Pons (tissue), 1 donor: ENCODE measurements around the gene LCMT1.
"Not testable (repeated sequence)": the region's sequence is repeated elsewhere in the genome, so short reads cannot be mapped to it uniquely, and the experiment has no call there.

Experiments used
- DNase-seq: peaks from one replicate; pipeline ENCODE4 v3.0.0-alpha.2; 2016; ENCODE audit warnings: low spot score

LCMT1 gene

GRCh38 chr16:25143928-25144327, 32.4 kb downstream of the LCMT1 start:
- DNase-seq = no peak

DNA sequence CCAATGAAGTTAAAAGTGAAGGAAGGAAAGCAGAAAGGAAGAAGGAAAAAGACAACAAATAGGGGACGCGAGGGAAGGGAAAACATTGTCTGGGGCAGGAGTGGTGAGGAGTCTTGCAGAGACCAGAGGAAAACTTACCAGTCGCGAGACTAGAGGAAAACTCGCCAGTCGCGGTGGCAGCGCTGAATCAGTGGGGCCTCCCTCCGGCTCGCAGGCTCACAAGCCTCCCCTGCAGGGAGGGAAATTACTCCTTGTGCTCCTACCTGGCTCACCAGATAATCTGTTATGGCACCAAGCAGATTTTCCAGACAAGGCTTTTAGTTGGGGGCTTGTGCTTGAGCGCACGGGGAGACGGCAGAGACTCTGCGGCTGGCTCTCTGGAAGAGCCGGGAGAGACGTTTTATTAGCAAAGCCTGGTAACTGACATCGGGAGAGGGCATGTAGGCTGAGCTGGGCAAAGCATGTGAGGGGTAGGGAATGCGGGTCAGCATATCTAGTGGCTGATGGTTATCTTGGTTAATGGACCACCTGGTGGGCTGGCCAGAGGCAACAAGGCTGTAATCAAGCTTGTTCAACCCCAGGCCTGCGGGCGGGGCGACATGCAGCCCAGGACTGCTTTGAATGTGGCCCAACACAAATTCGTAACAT, 37.1 kb downstream of the LCMT1 start:
- DNase-seq = no peak

DNA sequence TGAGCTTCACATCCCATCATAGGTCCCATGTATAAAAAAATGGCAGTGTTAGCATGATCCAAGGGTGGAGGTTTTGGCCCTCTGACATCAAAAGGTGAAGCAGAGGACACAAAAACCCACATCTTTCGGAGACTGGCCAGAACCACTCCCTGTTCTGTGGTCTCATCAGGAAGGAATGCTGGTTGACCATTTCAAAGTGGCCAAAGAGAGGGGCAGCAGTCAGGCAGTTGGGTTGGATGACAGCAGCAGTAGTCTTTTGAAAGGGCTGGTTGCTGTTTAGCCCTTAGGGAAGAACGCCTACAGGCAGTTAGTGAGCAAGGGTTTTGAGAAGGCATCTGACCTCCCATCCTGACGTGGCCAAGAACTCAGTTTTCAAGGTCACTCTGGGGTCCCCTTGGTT, 40.5 kb downstream of the LCMT1 start:
- DNase-seq = no peak

GRCh38 chr16:25155553-25156460, 44.3 kb downstream of the LCMT1 start:
- DNase-seq = no peak

DNA sequence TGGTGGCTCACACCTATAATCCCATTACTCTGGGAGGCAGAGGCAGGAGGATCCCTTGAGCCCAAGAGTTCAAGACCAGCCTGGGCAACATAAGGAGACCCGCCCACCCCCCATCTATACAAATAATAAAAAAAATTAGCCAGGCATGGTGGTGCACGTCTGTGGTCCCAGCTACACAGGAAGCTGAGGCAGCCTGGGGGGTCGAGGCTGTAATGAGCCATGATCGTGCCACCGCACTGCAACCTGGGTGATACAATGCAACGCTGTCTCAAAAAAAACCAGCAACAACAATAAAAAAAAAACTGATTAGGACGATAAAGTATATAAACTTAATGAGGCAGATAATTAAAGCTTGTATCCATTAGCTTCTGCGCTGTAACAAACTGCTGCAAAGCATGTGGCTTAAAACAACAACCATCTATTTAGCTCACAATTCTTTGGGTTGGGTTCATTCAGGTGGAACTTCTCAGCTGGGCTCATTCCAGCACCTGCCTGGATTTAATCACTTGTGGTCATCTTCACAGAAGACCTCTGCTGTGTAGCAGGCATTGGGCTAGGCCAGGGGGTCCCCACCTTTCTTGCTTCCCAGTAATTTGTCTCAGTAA, 45.8 kb downstream of the LCMT1 start:
- no peak for DNase-seq

GRCh38 chr16:25158401-25158800, 46.9 kb downstream of the LCMT1 start:
- no peak for DNase-seq

- no peak for DNase-seq
Observed at GRCh38 chr16:25161753-25162367, 50.3 kb downstream of the LCMT1 start.

DNA sequence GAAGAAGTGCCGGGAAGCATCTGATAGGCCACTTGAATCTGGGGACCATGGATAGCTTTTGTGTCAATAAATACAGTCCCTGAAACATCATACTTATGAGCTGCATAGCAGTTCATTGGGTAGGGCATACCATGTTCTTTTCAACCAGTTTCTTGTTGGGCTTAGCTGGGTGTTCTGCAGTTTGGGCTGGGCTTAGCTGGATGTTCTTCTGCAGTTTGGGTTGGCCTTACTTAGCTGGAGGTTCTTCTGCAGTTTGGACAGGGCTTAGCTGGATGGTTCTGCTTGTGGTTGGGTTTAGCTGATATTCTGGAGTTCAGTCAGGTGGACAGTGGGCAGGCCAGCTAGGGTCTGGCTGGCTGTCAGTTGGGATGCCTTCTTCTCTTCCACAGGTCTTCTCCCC, 52.1 kb downstream of the LCMT1 start:
- DNase-seq = no peak

DNA sequence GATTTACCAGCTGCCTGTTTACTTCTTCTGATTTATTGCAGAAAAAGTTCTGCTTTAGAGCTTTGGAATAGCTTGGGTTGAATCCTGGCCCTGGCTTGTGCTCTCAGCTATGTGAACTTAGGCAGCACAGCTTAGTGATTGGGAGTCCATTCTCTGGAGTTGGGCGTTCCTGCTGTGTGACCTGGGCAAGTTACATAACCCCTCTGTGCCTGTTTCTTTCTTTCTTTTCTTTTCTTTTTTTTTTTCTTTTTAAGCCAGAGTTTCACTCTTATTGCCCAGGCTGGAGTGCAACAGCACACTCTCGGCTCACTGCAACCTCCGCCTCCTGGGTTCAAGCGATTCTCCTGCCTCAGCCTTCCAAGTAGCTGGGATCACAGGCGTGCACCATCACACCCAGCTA, 53.7 kb downstream of the LCMT1 start:
- DNase-seq = no peak

- not testable (repeated sequence) for DNase-seq
Observed at GRCh38 chr16:25167920-25168319, 56.4 kb downstream of the LCMT1 start.

DNA sequence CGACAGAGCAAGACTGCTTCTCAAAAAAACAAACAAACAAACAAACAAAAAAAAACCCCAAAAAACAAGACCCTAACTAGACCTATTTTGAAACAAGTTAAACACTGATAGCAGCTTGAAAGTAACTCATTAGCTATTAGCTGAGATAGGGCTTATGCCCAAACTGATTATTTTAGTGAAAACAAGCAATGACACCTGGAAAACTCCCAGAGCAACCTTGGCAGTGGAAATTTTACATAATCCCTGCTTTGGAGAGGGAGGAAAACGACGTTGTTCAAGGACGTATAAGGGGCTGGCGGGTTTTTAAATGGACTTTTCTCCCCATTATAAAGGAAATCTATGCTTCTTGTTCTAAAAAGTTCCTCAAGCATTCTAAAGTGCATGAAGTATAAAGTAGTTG, 59.8 kb downstream of the LCMT1 start:
- no peak for DNase-seq

DNA sequence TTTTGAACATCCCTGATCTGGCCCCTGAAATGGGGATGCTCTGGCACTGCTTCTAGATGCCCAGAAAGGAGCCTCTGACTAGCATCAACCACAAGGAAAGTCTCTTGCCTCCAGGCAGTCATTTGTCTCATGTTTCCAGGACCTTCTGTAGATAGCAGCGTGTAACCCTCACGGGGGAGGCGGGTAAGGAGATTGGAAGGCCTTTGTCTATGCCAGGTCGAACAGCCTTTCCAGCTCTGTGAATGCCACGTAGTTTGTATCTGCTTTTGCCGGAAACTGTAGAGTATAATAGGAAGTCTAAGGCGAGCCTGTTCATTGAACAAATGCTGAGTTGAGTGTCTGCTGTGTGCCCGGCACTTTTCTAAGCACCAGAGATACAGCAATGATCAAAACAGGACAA, 61.3 kb downstream of the LCMT1 start:
- DNase-seq = no peak

DNA sequence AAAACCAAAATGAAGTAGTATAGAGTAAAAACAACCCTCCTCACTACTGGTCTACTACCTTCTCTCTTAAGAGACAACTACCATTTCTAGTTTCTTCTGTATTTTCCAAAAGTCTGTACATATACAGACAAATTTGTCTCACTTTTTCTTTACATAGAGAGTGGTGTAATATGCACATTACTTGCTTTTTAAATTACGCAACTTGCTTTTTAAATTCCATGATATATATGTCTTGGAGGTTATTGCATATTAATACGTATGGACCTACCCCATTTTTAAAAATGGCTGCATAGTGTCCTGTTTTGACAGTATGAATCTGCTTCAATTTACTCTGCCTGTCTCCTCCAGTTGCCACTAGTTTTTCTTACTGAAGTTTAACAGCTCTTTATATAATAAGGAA, 62.7 kb downstream of the LCMT1 start:
- no peak for DNase-seq

DNA sequence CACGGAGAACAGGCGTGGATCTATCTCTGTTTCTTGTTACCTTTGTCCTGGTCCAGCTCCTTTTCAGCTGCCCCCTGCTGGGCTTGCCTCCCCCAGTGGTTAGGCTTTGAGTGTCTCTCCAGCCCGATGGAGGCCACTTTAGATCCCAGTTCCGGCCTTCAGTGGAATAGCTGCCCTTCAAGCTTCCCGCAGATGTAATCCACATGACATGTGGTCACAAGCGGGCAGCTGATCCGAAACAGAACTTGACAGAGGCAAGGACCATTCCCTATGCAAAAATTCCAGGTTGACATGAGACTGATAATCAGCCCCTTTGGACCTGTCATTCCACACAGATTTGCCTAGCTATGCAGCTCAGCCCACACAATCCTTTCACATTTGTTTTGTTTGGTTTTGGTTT, 64.6 kb downstream of the LCMT1 start:
- no peak for DNase-seq

- DNase-seq = no peak
Observed at GRCh38 chr16:25177512-25177830, 65.9 kb downstream of the LCMT1 start.

DNA sequence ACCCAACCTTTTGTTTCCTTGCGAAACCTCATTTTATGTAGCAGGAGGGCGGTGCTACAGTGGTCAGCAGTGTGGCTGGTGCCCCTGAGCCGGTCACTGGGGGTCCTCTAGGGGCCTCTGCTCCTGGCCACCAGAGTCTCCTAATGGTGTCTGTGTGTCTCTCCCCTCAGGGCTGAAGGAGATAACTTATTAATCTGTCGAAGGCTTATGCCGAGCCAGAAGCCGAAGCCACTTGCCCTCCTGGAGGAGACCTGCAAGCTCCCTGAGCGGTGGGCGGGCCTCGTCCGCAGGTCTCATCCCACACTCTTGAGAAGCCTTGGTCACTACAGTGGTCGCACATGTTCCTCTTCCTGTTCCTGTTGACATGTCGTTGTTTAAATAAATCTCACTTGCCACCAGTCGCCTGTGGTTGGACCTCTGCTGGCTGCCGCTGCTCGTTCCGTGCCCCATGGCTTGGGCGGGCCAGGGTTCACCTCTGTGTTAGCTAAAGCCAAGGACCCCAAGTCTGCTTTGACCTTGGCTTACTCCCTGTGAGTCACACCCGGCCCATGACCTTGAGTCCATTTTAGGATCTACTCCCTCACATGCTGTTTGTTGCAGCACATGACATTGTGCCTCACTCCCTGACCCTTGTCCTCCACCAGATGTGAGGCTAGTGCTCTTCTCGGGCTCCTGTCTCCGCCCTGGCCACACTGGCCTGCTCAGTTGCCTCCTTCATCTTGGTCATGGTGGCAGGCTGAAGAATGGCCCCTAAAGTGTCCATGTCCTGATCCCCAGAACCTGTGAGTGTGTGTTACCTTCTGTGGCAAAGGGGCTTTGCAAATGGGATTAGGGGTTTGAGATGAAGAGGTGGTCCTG, 66.5 kb downstream of the LCMT1 start:
- no peak for DNase-seq

DNA sequence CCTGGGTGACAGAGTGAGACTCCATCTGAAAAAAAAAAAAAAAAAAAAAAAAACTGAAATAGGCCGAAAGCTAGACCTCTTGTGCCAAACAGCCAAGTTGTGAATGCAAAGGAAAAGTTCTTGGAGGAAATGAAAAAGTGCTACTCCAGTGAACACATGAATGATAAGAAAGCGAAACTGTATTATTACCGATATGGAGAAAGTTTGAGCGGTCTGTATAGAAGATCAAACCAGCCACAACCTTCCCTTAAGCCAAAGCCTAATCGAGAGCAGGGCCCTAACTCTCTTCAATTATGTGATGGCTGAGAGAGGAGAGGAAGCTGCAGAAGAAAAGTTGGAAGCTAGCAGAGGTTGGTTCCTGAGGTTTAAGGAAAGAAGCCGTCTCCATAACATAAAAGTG, 69.7 kb downstream of the LCMT1 start:
- DNase-seq = not testable (repeated sequence)

DNA sequence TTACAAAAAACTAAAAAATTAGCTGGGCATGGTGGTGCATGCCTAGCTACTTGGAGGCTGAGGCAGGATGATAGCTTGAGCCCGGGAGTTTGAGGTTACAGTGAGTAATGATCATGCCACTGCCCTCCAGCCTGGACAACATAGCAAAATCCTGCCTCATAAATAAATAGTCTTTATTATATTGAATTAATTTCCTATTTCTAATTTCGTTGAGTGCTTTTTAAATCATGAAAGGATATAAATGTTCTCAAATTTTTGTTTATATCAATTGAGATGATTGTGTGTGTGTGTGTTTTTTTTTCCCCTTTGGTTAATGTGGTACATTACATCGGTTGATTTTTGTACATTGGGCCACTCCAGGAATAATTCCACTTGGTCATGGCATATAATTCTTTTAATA, 73.2 kb downstream of the LCMT1 start:
- DNase-seq = no peak

DNA sequence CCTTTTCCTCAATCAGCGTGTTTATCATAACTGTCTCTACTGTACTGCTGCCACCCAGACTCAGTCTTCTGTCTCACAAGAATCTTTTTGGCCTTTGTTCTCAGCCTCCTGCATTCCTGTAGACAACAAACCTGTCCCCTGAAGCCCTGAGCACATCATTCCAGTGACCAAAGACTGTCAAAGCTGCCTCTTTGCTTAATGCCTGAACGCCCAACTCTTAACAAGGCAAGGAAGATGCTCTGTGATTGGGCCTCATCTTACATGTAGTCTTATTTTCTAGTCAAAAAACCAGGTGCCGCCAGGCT, 75.9 kb downstream of the LCMT1 start:
- no peak for DNase-seq

DNA sequence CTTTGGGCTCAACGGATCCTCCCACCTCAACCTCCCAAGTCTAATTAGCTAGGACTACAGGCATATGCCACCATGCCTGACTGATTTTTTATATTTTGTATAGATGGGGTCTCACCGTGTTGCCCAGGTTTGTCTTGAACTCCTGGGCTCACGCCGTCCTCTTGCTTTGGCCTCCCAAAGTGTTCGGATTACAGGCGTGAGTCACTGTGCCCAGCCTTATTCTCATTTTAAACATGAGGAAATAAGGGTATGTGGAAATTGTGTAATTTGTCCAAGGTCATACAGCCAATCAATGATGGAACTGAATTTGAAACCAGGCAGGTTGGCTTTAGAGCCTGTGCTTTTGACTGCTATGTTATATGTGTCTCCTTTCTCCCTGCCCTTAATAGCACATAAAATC, 77.8 kb downstream of the LCMT1 start:
- no peak for DNase-seq

DNA sequence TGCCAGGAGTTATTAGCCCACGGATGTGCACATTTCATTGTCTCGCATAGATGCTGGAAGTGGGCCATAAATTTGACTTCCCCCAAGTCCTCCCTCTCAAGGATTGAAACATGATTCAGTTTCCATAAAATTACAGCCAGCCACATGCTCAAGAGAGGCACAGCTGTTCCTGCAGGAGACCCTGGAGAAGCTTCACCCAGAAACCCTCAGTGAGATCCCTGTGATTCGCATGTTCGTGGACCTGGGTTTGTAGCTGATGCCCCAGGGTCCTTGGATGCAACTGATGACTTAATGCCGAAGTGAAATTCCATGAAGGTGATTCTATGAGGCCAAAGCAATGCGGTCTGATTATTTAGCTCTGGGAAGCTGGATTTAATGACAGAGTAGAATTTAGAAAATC, 80.6 kb downstream of the LCMT1 start:
- no peak for DNase-seq

DNA sequence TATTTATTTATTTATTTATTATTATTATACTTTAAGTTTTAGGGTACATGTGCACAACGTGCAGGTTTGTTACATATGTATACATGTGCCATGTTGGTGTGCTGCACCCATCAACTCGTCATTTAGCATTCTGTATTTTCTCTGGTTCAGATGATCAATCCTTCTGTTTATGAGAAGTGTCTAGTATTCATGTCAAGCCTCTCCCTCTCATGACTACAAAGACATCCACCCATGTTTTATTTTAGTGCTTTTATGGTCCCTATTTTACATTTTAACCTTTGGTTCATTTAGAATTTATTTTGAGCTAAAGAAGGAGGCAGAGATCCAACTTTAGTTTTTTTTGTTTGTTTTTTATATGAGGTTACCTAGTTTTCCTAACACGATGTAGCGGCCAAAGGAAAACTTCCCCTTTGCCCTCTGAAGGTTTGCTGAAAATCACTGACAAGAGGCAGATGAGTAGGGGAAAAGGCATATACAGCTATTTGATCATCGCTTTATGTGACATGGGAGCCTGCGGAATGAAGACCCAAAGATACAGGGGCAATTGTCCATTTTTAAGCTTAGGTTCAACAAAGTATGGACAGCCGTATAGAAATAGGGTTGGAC, 82.8 kb downstream of the LCMT1 start:
- DNase-seq = no peak
